Spleen (tissue), 11 donors: Measurements from ENCODE around the gene ME2. TPM values are rescaled to one million over a fixed set of nuclear protein-coding genes. Genes with fewer than 3 reads are reported as not detected.
A peak's percentile ranks its signal among the peaks of the same experiment; 100 is the strongest.

ENCODE experiments used
- DNase-seq: peaks from one replicate; pipeline ENCODE4 v3.0.0-alpha.2; 2020
- H3K27ac ChIP-seq, 8 donors: fragments of 200-600 bp; sonication (generic) in 7 of 8; 1 replicate in 4 of 8; 2 replicates in 4 of 8; pipeline versions ENCODE4 v1.5.0 to v1.8.0; 2016 to 2021; ENCODE audit warnings: inconsistent platforms in 4 of 8, mild to moderate bottlenecking in 4 of 8, moderate library complexity in 1 of 8
- H3K27me3 ChIP-seq, 7 donors: fragments of 200-600 bp; sonication (generic) in 6 of 7; replicated peaks in 1 of 7; 1 replicate in 4 of 7; 2 replicates in 3 of 7; pipeline versions ENCODE4 v1.5.0 to v1.8.0; 2016 to 2021; ENCODE audit warnings: inconsistent platforms in 3 of 7, mild to moderate bottlenecking in 1 of 7
- H3K36me3 ChIP-seq, 6 donors: fragments of 200-600 bp; sonication (generic) in 5 of 6; 1 replicate in 4 of 6; 2 replicates in 2 of 6; pipeline versions ENCODE4 v1.5.0 to v1.8.0; 2016 to 2021; ENCODE audit warnings: inconsistent platforms in 2 of 6
- H3K4me1 ChIP-seq, 6 donors: fragments of 200-600 bp; sonication (generic) in 5 of 6; 1 replicate in 3 of 6; 2 replicates in 3 of 6; pipeline versions ENCODE4 v1.5.0 to v1.8.0; 2016 to 2021; ENCODE audit warnings: inconsistent platforms in 3 of 6
- H3K4me3 ChIP-seq, 8 donors: fragments of 200-600 bp; sonication (generic) in 7 of 8; 1 replicate in 4 of 8; 2 replicates in 4 of 8; pipeline versions ENCODE4 v1.5.0 to v1.8.0; 2016 to 2021; ENCODE audit warnings: inconsistent platforms in 4 of 8, mild to moderate bottlenecking in 4 of 8, moderate library complexity in 2 of 8
- H3K9me3 ChIP-seq, 8 donors: fragments of 200-600 bp; sonication (generic) in 7 of 8; 1 replicate in 4 of 8; 2 replicates in 4 of 8; pipeline versions ENCODE4 v1.5.0 to v1.8.0; 2016 to 2021; ENCODE audit warnings: inconsistent platforms in 4 of 8
- CTCF ChIP-seq, 11 experiments: fragments of 200-600 bp in 7 of 11; fragments of 450-650 bp in 4 of 11; sonication (generic) in 4 of 11; IDR thresholded peaks in 8 of 11; conservative IDR thresholded peaks in 3 of 11; 1 replicate in 7 of 11; 2 replicates in 4 of 11; pipeline versions ENCODE4 v1.4.0 to v1.8.0; 2016 to 2021; ENCODE audit warnings: antibody characterized with exemption in 11 of 11, inconsistent platforms in 4 of 11, mild to moderate bottlenecking in 1 of 11
- POLR2A ChIP-seq, 3 donors: fragments of 450-650 bp; IDR thresholded peaks; one replicate each; pipeline ENCODE4 v1.5.1; 2017; ENCODE audit warnings: antibody characterized with exemption in 3 of 3, mild to moderate bottlenecking in 1 of 3
- POLR2AphosphoS5 ChIP-seq, 3 donors: sonication (generic); formaldehyde crosslinking; IDR thresholded peaks; one replicate each; pipeline ENCODE4 v1.5.1; 2017; ENCODE audit warnings: antibody characterized with exemption in 3 of 3
- WGBS, 5 donors: extraction: QIAGEN DNeasy Blood & Tissue Kit in 3 of 5; methylation state at CpG; one replicate each; pipeline versions ENCODE4 v1.1.5 to v1.1.7; 2013 to 2018; 5-methylcytosine and 5-hydroxymethylcytosine counted together
- intact Hi-C: fragments of 100-400 bp; cut with DNase I; formaldehyde crosslinking; loops from one replicate; pipeline ENCODE4 v1.15.0; 2023; ENCODE audit warnings: low total_unique reads
- polyA plus RNA-seq, 3 donors: library from polyadenylated mRNA; stranded (reverse); fragments of 200-250 nt; gene quantifications; one replicate each; pipeline ENCODE4 v1.2.1, GENCODE V29; 2013
- total RNA-seq, 7 donors: library from RNA; depleted of rRNA in 3 of 7; stranded (reverse); fragments of >200 nt in 3 of 7; fragmentation: NEBNext Ultra II Directional in 4 of 7; extraction: Animal tissue kit (Norgen Biotek cat#: 25700) in 4 of 7; gene quantifications; one replicate each; pipeline versions ENCODE4 v1.1.0 to v1.2.1, GENCODE V29; 2016 to 2021
- donor health status: healthy with polysubstance abuse.
- donor health status: DM: no; HTN: no; CAD: no; lungs with moderate emphysema.
- donor health status: DM: no; HTN: no; CAD: no.
- donor health status: Bipolar disorder and iron deficiency.
- donor health status: healthy.
- donor health status: DM: no; HTN: no; CAD: no.
- donor health status: DM: yes; HTN: yes; CAD: no.

ME2 gene
- total and polyA plus RNA-seq, 10 donors: 25.9 to 179 (median 95.6) TPM

- intact Hi-C loops: no loop called here
- H3K27me3 ChIP-seq: no peaks in the 10 kb centered on the region
- H3K9me3 ChIP-seq: no peaks in the 10 kb centered on the region
- no peak for DNase-seq
- no peaks in the 10 kb centered on the region for H3K36me3 ChIP-seq
- H3K27ac ChIP-seq: peak overlapping the region in 2 of 8 donors; percentile 2 to 7
- H3K4me1 ChIP-seq: peaks cover 0 to 19% (median 6%) of the 10 kb centered on the region in 6 donors
- 0 to 85% (median 0%) methylated on average over 1 of the region's 1 CpG for WGBS, 5 donors
- H3K4me3 ChIP-seq: no peak overlapping the region
- TF ChIP-seq POLR2AphosphoS5 (IDR thresholded peaks at IDR 0.05) (no peak), POLR2A (IDR thresholded peaks at IDR 0.05) (no peak), CTCF (IDR thresholded peaks at IDR 0.05 in 8 of 11, conservative IDR thresholded peaks at IDR 0.05 in 3 of 11) (no peak)
Observed at GRCh38 chr18:50842846-50843245, 36.1 kb upstream of the ME2 start.

- intact Hi-C loops: no loop called here
- Histone ChIP-seq H3K36me3 (no peaks in the 10 kb centered on the region), H3K4me1 (peaks cover 4 to 29% (median 7%) of the 10 kb centered on the region in 6 donors), H3K27ac (no peak overlapping the region), H3K4me3 (no peak overlapping the region), H3K27me3 (no peaks in the 10 kb centered on the region), H3K9me3 (no peaks in the 10 kb centered on the region)
- DNase-seq: no peak
- TF ChIP-seq POLR2AphosphoS5 (IDR thresholded peaks at IDR 0.05) (no peak), CTCF (IDR thresholded peaks at IDR 0.05 in 8 of 11, conservative IDR thresholded peaks at IDR 0.05 in 3 of 11) (no peak), POLR2A (IDR thresholded peaks at IDR 0.05) (no peak)
- 83 to 95% (median 90%) methylated on average over 6 of the region's 6 CpGs for WGBS, 5 donors
Observed at GRCh38 chr18:50844554-50844953, 34.4 kb upstream of the ME2 start.

- no peak overlapping the region for H3K27ac ChIP-seq
- DNase-seq: no peak
- H3K9me3 ChIP-seq: no peaks in the 10 kb centered on the region
- no peak overlapping the region for H3K4me3 ChIP-seq
- intact Hi-C loops: no loop called here
- H3K4me1 ChIP-seq: peaks cover 4 to 29% (median 7%) of the 10 kb centered on the region in 6 donors
- H3K27me3 ChIP-seq: no peaks in the 10 kb centered on the region
- 94 to 99% (median 95%) methylated on average over 3 of the region's 3 CpGs for WGBS, 5 donors
- H3K36me3 ChIP-seq: no peaks in the 10 kb centered on the region
- TF ChIP-seq POLR2AphosphoS5 (IDR thresholded peaks at IDR 0.05) (no peak), CTCF (IDR thresholded peaks at IDR 0.05 in 8 of 11, conservative IDR thresholded peaks at IDR 0.05 in 3 of 11) (no peak), POLR2A (IDR thresholded peaks at IDR 0.05) (no peak)
Observed at GRCh38 chr18:50844960-50845359, 34.0 kb upstream of the ME2 start.

- Histone ChIP-seq H3K4me3 (no peak overlapping the region), H3K27me3 (no peaks in the 10 kb centered on the region), H3K9me3 (no peaks in the 10 kb centered on the region), H3K27ac (no peak overlapping the region), H3K36me3 (no peaks in the 10 kb centered on the region), H3K4me1 (peaks cover 0 to 34% (median 9%) of the 10 kb centered on the region in 6 donors)
- no peak for TF ChIP-seq CTCF (IDR thresholded peaks at IDR 0.05 in 8 of 11, conservative IDR thresholded peaks at IDR 0.05 in 3 of 11)
- no peak for TF ChIP-seq POLR2AphosphoS5 (IDR thresholded peaks at IDR 0.05)
- no peak for TF ChIP-seq POLR2A (IDR thresholded peaks at IDR 0.05)
- intact Hi-C loops: no loop called here
- DNase-seq: no peak
- WGBS, 5 donors: 86 to 93% (median 92%) methylated on average over 4 of the region's 4 CpGs
Observed at GRCh38 chr18:50847192-50847591, 31.7 kb upstream of the ME2 start.
